Kidney tubule cell (primary cell): ENCODE measurements around the gene TOR1AIP2.
A peak's percentile ranks its signal among the peaks of the same experiment; 100 is the strongest.

ENCODE experiments used
- DNase-seq: peaks from one replicate; pipeline ENCODE4 v3.0.0-alpha.2; 2018; ENCODE audit warnings: low spot score

The TOR1AIP2 gene

DNA sequence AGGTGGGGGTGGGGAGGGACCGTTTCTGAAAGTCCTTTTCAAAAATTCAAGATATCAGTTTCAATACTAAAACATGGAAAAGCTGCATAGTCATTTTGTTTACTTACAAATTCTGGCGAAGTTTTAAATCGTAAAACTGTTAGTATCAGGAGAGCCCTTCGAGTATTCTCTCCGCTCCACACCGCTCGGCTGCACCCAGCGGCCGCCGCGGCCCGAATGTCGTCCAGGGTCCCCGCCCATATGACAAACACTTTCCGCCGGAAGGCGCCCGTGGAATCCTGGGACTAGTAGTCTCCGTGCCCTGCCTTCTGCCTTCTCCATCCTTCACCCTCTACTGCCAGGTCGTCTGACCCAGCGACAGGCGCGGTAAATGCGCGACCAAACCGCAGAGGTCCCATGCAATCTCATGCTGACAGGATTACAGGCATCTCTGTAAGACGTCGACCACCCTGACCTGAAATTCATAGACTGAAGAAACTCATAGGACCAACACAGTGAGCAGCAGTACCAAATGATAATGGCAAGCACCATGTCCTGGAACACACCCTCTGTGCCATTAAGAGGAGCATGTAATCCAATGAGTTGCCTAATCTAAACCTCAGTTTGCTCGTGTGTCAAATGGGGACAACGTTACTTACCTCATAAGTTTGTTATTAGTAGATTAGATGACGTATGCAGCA, at the start of gene TOR1AIP2:
Gene TOR1AIP2 (minus strand): TSS at position 218 of the 680 bp plus-strand sequence. CDS start 25,138 bp downstream, outside the sequence.
- peak; percentile 82 for DNase-seq

DNA sequence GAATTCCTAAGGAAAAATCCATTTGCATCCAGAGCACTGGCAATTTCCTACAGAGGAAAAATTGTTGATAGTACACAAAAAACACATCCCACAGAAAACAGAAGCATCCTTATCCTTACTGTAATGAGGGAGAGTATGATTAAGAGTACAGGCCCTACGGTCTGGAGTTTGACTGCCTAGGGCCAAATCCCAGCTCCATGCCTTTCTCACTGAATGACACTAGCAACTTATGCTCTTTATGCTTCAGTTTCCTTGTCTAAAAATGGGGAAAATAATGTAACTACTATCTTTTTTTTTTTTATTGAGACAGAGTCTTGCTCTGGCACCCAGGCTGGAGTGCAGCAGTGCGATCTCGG, 49.2 kb upstream of the TOR1AIP2 start:
- no peak for DNase-seq

DNA sequence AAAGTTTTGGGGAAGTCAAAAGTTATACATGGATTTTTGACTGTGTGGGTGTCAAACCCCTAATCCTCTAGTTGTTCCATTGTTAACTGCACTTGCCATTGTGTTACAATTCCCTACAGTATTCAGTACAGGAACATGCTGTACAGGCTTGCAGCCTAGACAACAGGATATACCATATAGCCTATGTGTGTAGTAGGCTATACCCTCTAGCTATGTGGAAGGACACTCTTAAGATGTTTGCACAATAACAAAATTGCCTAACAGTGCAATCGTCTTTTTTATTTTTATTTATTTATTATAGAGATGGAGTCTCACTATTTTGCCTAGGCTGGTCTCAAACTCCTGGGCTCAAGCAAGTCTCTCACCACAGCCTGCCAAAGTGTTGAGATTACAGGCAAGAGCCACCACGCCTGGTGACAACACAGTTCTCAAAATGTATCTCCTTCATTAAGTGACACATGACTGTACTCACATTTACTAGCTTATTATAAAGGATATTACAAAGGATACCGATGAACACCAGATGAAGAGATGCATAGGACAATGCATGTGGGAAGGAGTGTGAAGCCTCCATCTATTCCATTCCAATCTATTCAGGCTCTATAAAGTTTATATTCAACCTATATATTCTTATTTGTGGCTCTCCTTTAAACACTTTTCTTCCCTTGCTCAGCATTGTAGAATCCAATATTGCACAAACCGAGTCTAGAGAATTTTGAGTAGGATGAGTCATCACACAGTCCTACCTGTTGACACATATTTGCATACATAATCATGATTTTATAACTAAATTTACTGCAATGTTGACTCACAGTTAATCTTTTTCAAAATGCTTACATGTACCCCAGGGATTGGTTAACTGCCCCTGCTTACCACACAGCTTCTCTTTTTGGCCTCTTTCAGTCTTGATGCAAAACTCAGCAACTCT, 48.6 kb upstream of the TOR1AIP2 start:
- peak; percentile 59 for DNase-seq

DNA sequence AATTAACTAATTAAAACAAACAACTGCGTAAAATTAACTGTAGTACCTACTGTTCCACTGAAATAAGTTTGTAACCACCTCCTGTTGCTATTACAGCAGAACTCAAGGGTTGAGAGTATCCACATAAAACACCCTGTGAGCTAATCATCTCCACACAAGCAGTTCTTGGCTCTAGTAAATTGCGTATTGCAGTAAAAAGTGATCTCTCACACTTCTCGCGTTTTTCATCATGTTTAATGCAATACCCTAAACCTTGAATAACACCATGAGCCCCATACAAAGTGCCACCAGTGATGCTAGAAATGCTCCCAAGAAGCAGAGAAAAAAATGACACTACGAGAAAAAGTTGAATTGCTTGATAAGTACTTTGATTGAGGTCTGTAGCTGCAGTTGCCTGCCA, 47.7 kb upstream of the TOR1AIP2 start:
- DNase-seq: no peak

DNA sequence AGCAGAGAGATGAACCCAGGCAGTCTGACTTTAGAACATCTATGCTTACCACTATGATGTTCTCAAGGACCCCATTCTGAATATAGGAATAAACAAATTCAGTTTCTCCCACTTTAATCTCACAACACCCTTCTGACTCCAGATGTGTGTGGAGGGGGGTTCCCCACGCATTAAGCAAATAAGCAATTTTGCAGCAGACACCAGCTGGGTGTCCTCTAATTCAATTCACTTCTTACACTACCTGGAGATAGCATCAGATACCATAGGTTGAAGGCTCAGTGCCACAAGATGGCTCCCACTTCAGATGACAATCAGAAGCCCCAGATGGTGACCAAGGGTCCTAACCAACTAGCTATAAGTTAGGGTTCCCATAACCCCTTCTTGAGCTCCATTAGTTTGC, 46.7 kb upstream of the TOR1AIP2 start:
- no peak for DNase-seq

DNA sequence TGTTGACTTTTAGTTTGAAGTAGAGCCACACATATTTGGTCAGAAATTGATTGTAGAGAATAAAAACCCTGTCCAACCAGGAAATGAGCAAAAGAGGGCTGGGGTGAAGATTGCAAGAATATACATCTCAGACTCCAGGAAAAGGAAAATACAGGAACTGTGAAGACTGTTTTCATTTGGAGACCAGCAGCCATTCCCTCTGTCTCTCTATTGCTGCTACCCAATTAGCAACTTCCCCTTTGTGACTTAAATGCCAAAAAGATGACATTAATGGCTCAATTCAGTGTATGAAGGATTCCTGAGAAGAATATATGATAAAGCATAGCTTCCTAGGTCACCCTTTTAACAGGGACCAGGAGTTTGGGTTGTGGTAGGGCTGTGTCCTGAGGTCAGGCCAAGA, 45.4 kb upstream of the TOR1AIP2 start:
- no peak for DNase-seq

DNA sequence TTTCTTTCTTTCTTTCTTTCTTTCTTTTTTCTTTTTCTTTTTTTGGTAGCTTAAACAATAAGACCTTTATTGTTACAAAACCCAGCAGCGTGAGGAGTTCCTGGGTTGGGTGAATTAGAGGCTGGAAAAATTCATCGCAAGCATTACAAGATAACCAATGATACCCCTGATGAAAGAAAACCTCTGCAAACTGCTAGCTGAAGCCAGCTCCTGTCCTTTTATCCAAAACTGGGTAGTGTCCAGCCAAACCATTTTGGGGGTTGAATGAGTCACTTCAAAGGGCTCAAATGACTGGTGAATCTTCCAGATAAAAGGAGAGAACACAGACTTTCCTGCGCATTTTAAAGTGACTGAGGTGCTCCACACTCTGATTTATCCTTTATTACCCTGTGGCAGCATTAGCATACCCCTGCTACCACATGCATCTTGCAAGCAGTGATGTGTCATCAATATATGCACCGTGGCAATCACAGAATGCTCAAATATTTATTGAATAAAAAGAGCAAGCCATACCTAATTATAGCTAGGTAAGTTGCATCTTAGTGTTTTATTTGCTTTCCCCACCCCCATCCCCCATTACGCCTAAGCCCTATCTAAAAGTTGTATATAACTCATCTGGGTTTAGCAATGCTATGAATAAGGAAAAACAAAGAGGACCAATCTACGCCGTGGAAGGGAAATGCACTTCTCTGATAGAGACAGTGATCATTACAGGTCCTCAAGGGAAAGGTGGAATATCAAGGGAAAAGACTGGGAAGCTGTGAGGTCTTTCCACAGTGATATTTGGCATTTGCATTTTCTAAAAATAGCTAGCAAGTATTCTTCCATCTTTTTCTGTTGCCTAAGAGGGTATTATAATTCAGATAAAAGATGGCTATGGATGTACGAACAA, 44.6 kb upstream of the TOR1AIP2 start:
- DNase-seq: no peak

DNA sequence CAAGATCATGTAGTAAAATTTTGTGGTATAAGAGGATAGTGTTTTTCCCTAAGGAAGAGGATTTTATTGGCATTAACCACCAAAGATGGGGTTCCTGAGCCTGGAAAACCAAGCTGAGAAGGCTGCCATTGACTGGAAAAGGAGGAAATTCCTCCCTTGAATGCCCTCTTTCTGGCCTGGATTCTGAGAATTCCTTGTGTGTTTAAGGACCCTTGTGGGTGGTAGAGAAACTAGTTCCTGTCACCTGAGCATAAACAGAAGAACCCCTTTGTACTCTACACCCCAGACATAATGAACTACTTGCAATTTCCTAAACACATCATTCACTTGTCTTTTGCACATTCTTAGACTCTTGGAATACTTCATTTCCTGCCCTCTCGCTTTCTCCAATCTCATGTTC, 43.9 kb upstream of the TOR1AIP2 start:
- DNase-seq: no peak

DNA sequence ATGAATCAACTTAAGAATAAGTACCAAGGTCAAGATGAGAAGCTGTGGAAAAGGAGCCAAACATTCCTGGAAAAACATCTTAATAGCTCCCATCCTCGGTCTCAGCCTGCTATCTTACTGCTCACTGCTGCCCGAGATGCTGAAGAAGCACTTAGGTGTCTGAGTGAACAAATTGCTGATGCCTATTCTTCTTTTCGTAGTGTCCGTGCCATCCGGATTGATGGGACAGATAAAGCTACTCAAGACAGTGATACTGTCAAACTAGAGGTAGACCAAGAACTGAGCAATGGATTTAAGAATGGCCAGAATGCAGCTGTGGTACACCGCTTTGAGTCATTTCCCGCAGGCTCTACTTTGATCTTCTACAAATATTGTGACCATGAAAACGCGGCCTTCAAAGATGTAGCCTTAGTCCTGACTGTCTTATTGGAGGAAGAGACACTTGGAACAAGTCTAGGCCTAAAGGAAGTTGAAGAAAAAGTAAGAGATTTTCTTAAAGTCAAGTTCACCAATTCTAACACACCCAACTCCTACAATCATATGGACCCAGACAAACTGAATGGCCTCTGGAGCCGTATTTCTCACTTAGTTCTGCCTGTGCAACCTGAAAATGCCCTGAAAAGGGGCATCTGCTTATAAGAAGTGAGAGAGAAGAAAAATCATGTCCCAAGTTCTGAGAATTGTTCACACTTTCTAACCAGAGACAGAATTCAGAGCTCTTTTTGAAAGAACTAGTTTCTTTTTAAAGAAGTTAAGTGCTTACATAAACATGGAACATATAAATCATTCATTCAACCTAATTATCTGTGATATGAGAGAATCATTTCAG, 40.2 kb upstream of the TOR1AIP2 start:
- DNase-seq: no peak

DNA sequence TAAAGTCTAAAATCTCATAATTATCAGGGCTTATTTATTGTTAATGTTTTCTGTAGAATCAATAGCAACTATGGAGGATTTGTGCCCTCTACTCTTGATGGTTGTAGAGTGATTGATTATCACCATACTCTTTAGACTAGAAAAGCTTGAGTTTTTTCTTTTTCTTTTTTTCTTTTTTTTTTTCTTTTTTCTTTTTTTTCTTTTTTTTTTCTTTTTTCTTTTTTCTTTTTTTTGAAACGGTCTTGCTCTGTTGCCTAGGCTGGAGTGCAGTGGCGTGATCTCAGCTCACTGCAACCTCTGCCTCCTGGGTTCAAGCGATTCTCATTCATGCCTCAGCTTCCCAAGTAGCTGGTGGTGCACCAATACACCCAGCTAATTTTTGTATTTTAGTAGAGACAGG, 34.2 kb upstream of the TOR1AIP2 start:
- no peak for DNase-seq

DNA sequence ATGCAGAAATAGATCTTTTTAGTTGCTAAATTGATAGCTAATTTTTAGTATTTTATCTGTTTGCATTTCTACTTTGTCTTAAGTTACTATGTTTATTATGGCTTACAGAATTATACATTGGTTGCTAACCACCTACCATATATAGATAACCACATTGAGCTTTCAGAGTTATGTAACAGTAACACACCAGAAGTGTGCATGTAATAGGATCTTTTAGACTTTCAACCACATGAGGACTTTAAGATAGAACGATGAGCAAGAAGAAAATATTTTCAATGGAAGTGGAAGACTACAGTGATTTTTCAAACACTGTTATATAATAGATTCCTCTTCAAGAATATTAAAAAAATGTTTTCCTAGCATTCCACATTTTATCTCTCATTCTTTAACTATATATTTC, 33.3 kb upstream of the TOR1AIP2 start:
- no peak for DNase-seq

DNA sequence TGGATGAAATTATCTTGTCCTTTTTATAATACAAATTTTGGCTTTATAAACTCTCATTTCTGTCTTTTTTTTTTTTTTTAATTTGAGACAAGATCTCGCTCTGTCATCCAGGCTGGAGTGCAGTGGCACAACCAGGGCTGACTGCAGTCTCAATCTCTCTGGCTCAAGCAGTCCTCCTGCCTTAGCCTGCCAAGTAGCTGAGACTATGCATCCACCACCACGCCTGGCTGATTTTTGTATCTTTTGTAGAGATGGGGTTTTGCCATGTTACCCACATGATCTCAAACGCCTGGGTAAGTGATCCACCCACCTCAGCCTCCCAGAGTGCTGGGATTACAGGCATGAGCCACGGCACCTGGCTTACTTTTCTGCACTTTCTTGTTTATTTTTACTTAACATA, 12.0 kb upstream of the TOR1AIP2 start:
- DNase-seq: no peak

DNA sequence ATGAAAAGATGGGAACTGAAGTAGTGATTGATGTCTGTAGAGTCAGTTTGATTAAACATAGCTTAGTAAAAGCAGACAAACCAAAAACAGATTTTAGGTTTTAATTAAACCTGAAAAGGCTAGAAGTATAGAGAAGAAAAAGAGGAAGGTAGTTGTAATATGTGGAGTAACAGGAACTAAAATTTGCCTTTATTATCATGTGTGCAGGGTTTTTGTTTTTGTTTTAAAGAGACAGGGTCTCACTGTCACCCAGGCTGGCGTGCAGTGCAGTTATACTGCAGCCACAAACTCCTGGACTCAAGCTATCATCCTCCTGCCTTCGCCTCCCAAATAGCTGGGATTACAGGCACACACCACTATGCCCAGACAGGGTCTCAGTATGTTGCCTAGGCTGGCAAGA, 10.5 kb upstream of the TOR1AIP2 start:
- DNase-seq: no peak

DNA sequence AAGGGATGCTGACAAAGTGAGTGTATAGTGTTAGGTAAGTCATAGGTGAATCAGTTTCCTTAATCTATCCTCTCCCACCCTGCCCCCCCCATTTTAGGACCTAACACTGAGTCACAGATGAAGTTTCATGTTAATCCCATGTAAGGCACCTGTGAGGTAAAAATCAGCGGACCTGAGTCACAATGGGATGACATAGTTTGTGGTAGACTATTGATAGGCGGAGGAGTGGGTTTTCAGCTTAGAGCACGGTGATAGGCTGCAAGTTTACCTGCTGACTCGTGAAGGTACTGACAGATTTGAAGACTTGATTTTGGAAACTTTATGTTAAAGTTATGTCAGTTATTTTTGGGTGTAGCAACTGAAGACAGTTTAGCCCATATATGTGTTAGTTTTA, 6.1 kb upstream of the TOR1AIP2 start:
- DNase-seq: peak; percentile 89

DNA sequence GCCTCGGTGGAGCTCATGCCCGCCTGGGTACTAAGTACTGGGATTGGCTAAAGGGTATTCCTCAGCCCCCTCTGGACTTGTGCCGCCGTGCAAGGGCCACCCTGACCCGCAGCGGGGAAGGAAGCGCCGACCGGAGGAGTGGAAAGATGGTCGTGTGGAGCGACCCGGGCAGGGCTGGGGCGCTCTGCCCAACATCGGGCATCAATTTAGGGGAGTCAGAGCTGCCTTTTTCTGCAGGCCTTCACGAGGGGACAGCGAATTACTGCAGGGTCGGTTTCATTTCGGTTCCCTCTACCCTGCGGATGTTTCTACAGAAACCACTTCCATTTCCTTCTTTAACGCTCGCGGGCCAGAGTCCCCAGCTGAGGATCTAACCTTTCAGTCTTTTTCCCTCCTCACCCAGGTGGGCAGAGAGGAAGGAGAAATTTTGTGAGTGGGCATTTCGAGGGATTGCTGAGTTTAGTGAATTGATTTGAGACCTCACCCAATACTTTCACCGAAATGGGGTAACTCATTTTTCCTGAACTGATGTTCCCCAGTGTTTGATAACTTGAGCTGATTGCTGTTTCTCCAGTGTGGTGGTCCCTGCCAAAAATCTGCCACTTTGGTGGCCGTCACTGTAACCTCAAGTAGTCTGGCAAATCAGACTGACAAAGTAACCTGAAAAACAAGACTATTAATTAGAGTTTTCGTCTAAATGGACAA, 5.6 kb upstream of the TOR1AIP2 start:
- no peak for DNase-seq

DNA sequence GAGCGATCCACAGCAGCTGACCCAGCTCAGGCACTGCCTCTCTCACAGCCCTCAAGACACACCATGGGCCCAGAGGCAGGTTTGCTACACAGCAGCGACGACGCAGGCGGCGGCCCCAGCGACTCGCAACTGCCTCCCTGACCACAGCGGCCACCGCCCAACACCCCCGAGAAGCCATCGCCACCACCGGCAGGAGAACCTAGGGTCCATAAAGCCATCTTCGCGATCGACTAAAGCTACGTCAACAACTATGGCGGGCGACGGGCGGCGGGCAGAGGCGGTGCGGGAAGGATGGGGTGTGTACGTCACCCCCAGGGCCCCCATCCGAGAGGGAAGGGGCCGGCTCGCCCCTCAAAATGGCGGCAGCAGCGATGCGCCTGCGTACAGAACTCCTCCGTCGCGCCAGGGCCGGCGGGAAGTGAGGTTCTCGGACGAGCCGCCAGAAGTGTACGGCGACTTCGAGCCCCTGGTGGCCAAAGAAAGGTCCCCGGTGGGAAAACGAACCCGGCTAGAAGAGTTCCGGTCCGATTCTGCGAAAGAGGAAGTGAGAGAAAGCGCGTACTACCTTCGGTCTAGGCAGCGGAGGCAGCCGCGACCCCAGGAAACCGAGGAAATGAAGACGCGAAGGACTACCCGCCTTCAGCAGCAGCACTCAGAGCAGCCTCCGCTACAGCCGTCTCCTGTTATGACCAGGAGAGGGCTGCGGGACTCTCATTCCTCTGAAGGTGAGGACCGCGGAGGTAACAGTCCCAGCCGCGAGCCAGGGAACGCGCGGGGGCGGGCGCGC, 4.8 kb upstream of the TOR1AIP2 start, which contains the start of gene TOR1AIP1:
Gene TOR1AIP1 (plus strand): TSS at position 33 of the 787 bp plus-strand sequence. CDS start 218 bp downstream, at position 251.
- peak; percentile 99 for DNase-seq

DNA sequence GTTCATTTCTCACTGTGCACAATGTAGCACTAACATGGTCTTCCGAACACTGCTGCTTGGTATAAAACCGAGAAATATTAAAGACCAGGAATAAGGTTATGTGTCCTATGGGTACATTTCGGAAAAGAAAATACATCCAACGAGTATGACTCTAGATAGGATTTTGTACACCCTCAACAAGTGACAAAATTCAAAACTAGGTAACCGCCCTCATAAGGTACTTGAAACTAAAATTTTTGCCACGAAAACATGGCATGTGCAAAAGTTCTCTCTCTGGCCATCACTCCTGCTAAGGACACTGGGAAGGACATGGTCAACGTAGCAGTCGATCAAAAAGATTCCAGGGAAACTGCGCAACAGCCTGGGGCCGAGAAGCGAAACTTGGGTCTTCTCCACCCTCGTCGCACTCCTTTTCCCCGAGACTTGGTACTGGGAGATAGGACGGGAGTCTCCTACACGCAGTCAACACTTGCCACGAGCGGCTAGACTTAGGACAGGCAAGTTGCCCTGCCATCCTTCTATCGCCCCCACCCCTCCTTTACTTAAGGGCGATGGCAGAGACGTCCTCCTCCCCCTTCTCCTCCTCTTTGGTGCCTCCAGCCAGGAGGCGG, 4.1 kb upstream of the TOR1AIP2 start:
- peak; percentile 90 for DNase-seq

DNA sequence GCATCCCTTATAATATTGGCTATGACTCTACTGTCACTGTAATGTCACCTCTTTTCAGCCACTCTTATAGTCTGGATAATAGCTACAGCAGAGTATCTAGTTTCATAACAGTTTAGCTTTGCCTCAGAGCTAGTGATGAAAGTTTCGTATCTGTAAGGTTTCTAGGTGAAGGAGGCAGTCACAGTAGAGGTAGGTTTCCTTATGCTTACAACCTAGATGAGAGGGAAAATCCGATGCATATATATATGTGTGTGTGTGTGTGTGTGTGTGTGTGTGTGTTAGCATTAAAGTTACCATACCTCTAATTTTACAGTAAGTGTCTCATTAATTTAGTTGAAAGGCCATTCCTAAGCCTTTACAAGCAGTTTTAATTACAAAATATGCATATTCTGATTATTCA, 2.2 kb upstream of the TOR1AIP2 start:
- no peak for DNase-seq

DNA sequence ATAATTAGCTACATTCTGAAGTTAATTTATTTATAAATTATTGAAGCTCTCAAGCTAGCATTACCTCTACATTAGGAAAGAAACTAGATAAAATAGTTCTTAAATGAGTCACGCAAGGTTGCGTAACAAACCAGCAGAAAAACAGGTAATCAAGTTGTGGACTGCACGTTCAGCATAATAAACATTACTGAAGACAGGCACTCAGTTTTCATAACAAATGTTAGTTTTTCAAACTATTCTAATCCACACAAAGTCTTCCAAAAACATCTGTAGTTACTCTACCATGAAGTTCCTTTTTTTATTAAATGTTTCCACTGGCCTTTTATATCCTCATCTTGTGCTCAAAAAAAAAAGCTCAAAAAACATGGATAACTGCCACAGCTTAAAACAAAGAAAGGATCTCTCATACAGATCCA, 1.3 kb downstream of the TOR1AIP2 start:
- DNase-seq: peak; percentile 60
